PFSK-1 (cell line): ENCODE measurements around the gene TNFRSF1B.

ENCODE experiments used
- FOXP2 ChIP-seq: optimal IDR thresholded peaks from 2 replicates; pipeline ENCODE3; 2011; ENCODE audit warnings: borderline replicate concordance, control low read depth, inconsistent platforms; ENCODE audit not compliant: insufficient read depth; ENCODE audit errors: extremely low read length, extremely low read depth
- POLR2AphosphoS5 ChIP-seq: IDR thresholded peaks from 2 replicates; pipeline ENCODE4 v1.6.1; 2012; ENCODE audit warnings: low read depth, mild to moderate bottlenecking, control low read depth, low read length, moderate library complexity
- SIN3A ChIP-seq: IDR thresholded peaks from 2 replicates; pipeline ENCODE4 v1.6.1; 2012; ENCODE audit warnings: mild to moderate bottlenecking, low read length, moderate library complexity, borderline replicate concordance; ENCODE audit not compliant: insufficient read depth
- TAF1 ChIP-seq: IDR thresholded peaks from 2 replicates; pipeline ENCODE4 v1.6.1; 2012; ENCODE audit warnings: low read length, control low read depth, borderline replicate concordance; ENCODE audit not compliant: insufficient read depth
- TF ChIP-seq, protein P1 (sequence below), 2 experiments: IDR thresholded peaks; 2 replicates each; pipeline versions ENCODE4 v1.6.1 to v1.8.0; 2011 to 2012; ENCODE audit warnings: low read depth in 2 of 2, low read length in 2 of 2, control low read depth in 1 of 2, inconsistent platforms in 1 of 2, mild to moderate bottlenecking in 1 of 2, moderate library complexity in 1 of 2; ENCODE audit not compliant: insufficient read depth in 1 of 2

TNFRSF1B gene

DNA sequence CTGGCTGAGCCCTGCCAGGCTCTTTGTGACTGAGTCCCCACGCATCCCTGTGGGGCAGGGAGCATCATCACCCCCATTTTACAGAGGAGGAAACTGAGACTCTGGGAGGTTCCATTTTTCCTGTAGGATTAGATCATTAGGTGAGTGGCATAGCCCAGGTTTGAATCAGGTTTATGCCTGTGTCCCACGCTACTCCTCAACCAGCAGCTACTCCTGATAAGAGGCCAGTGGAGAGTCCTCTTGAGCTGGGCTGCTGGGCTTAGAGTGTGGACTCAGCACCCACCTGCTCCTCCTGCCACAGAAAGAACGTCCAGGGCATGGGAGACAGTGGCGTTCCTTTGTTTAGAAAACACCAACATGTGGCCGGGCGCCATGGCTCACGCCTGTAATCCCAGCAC lies 30.7 kb downstream of the TNFRSF1B start:
- TF ChIP-seq TAF1 (no peak), POLR2AphosphoS5 (no peak), SIN3A (no peak), FOXP2 (no peak)
- TF ChIP-seq, protein P1, sequence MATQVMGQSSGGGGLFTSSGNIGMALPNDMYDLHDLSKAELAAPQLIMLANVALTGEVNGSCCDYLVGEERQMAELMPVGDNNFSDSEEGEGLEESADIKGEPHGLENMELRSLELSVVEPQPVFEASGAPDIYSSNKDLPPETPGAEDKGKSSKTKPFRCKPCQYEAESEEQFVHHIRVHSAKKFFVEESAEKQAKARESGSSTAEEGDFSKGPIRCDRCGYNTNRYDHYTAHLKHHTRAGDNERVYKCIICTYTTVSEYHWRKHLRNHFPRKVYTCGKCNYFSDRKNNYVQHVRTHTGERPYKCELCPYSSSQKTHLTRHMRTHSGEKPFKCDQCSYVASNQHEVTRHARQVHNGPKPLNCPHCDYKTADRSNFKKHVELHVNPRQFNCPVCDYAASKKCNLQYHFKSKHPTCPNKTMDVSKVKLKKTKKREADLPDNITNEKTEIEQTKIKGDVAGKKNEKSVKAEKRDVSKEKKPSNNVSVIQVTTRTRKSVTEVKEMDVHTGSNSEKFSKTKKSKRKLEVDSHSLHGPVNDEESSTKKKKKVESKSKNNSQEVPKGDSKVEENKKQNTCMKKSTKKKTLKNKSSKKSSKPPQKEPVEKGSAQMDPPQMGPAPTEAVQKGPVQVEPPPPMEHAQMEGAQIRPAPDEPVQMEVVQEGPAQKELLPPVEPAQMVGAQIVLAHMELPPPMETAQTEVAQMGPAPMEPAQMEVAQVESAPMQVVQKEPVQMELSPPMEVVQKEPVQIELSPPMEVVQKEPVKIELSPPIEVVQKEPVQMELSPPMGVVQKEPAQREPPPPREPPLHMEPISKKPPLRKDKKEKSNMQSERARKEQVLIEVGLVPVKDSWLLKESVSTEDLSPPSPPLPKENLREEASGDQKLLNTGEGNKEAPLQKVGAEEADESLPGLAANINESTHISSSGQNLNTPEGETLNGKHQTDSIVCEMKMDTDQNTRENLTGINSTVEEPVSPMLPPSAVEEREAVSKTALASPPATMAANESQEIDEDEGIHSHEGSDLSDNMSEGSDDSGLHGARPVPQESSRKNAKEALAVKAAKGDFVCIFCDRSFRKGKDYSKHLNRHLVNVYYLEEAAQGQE (IDR thresholded peaks at IDR 0.05; ENCODE audit: insufficient read depth in 1 of 2, low read depth in 2 of 2, low read length in 2 of 2): no peak

DNA sequence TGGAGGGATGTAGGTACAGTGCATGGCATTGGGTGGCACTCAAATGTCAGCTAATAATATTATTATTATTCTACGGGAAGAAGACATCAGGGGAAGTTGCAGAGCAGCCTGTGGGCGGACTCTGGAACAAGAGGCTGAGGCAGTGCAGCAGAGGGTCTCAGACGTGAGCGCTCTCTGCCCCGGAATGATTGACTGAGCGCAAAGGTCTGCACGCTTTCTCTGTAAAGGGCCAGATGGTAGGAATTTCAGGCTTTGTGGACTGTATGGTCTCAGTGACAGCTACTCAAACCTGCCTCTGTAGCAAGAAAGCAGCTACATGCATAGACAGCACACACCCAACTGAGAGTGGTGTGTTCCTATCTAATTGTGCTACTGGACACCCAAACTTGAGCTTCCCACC lies 33.4 kb downstream of the TNFRSF1B start:
- TF ChIP-seq SIN3A (no peak), FOXP2 (no peak), TAF1 (no peak), POLR2AphosphoS5 (no peak)
- TF ChIP-seq, protein P1 (IDR thresholded peaks at IDR 0.05; ENCODE audit: insufficient read depth in 1 of 2, low read depth in 2 of 2, low read length in 2 of 2): no peak

DNA sequence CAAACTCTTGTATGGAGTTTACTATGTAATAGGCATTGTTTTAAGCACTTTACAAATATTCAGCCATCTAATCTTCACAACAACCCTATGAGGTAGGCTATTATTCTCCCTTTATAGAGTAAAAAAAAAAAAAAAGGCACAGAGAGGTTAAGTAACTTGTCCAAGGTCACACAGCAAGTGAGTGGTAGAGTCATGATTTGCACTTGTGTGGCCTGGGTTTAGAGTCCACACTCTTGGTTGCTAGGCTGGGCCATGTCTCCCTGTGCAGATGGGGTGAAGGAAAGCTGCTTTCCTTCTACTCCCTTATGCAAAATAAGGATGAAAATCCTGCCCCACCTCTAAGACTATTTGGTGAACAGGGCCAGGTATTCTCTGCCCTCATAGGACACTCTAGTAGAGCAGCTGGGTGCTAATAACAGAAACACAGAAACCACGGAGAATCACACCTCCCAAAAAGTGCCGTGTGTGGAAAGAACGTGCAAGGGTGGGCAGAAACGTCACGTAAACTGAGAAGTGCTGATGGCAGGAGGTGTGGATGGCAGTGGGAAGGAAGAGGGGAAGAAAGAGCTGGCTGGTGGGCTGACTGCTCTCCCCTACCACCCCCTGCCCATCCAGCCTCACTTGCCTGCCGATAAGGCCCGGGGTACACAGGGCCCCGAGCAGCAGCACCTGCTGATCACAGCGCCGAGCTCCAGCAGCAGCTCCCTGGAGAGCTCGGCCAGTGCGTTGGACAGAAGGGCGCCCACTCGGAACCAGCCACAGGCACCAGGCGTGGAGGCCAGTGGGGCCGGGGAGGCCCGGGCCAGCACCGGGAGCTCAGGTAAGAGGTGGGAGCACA lies 34.8 kb downstream of the TNFRSF1B start:
- TF ChIP-seq SIN3A: no peak

DNA sequence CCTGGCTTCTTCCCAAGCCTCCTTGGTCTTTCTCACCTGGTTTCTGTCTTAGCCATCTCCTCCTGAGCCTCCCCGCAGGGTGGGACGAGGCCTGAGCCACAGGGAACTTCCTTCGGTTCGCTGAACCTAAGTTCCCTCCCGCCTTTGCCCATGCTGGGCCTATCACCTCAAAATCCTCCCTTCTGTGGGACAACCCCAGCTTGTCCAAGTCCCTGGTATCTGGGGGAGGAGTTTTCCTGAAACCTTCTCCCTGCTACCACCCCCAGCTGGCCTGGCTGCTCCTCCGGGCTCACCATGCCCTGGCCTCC lies 35.4 kb downstream of the TNFRSF1B start:
- TF ChIP-seq FOXP2 (no peak), TAF1 (no peak), SIN3A (no peak), POLR2AphosphoS5 (no peak)
- TF ChIP-seq, protein P1 (IDR thresholded peaks at IDR 0.05; ENCODE audit: insufficient read depth in 1 of 2, low read depth in 2 of 2, low read length in 2 of 2): no peak

DNA sequence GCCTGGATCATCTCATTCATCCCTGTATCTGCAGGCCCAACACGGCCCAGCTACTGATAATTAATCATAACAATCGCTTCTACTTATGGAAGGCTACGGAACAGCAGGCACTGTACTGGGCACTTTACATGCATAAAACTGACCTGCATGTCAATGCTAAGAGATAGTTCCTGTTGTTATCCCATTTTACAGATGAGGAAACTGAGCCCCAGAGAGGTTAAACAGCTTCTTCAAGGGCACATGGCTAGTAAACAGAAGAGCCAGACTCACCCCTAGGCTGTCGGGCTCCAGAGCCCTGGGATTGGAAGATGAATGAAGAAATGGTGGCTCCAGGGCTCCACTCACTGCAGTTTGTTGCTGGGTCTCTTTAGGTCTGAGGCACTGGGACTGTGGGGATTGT lies 35.8 kb downstream of the TNFRSF1B start:
- TF ChIP-seq SIN3A (no peak), POLR2AphosphoS5 (no peak)
- TF ChIP-seq, protein P1 (IDR thresholded peaks at IDR 0.05; ENCODE audit: insufficient read depth in 1 of 2, low read depth in 2 of 2, low read length in 2 of 2): no peak
